Stomach (tissue), 9 donors: Measurements from ENCODE around the gene IFIT3. TPM values are rescaled to one million over a fixed set of nuclear protein-coding genes. Genes with fewer than 3 reads are reported as not detected.

Experiments
- DNase-seq, 2 donors: peaks; one replicate each; pipeline versions ENCODE4 v3.0.0 to v3.0.0-alpha.2; 2013 to 2019
- H3K27ac ChIP-seq, 5 donors: fragments of 200-600 bp in 4 of 5; sonication (generic) in 4 of 5; one replicate each; pipeline ENCODE4 v1.5.1; 2013 to 2019; ENCODE audit warnings: mild to moderate bottlenecking in 1 of 5, moderate library complexity in 1 of 5
- H3K27me3 ChIP-seq, 3 donors: fragments of 200-600 bp; sonication (generic); one replicate each; pipeline ENCODE4 v1.5.1; 2017 to 2019; ENCODE audit warnings: mixed run types in 1 of 3
- H3K36me3 ChIP-seq, 4 donors: fragments of 200-600 bp; sonication (generic); 1 replicate in 3 of 4; 2 replicates in 1 of 4; pipeline ENCODE4 v1.5.1; 2016 to 2019
- H3K4me1 ChIP-seq, 4 donors: fragments of 200-600 bp; sonication (generic); one replicate each; pipeline ENCODE4 v1.5.1; 2016 to 2019
- H3K4me3 ChIP-seq, 4 donors: fragments of 200-600 bp; sonication (generic) in 3 of 4; one replicate each; pipeline ENCODE4 v1.5.1; 2016 to 2019; ENCODE audit warnings: mild to moderate bottlenecking in 1 of 4
- H3K9me3 ChIP-seq, 4 donors: fragments of 200-600 bp; sonication (generic); one replicate each; pipeline ENCODE4 v1.5.1; 2016 to 2019
- EP300 ChIP-seq: sonication (generic); formaldehyde crosslinking; IDR thresholded peaks from one replicate; pipeline ENCODE4 v1.6.1; 2017; ENCODE audit warnings: antibody characterized with exemption
- POLR2A ChIP-seq, 4 donors: fragments of 450-650 bp; IDR thresholded peaks; one replicate each; pipeline ENCODE4 v1.6.1; 2016; ENCODE audit warnings: antibody characterized with exemption in 4 of 4, control low read depth in 2 of 4, mild to moderate bottlenecking in 1 of 4, moderate library complexity in 1 of 4
- POLR2AphosphoS5 ChIP-seq, 3 donors: sonication (generic); formaldehyde crosslinking; IDR thresholded peaks; one replicate each; pipeline ENCODE4 v1.6.1; 2016; ENCODE audit warnings: antibody characterized with exemption in 3 of 3
- WGBS, 5 donors: extraction: QIAGEN DNeasy Blood & Tissue Kit in 3 of 5; methylation state at CpG; one replicate each; pipeline versions ENCODE4 v1.1.5 to v1.1.7; 2013 to 2018; 5-methylcytosine and 5-hydroxymethylcytosine counted together
- intact Hi-C: fragments of 100-400 bp; cut with DNase I; formaldehyde crosslinking; loops from one replicate; pipeline ENCODE4 v1.15.1; 2023; ENCODE audit warnings: low total_unique reads
- polyA plus RNA-seq, 3 donors: library from polyadenylated mRNA; stranded (reverse); fragments of 200-250 nt; gene quantifications; one replicate each; pipeline ENCODE4 v1.2.3, GENCODE V29; 2013
- total RNA-seq, 5 donors: library from RNA; depleted of rRNA; stranded (reverse); fragments of >200 nt; gene quantifications; one replicate each; pipeline versions ENCODE4 v1.1.0 to v1.2.3, GENCODE V29; 2014 to 2016
- TF ChIP-seq, protein P1 (sequence below), 7 experiments: fragments of 450-650 bp in 4 of 7; fragments of 200-600 bp in 3 of 7; sonication (generic) in 3 of 7; IDR thresholded peaks; one replicate each; pipeline ENCODE4 v1.5.1; 2016 to 2019; ENCODE audit warnings: antibody characterized with exemption in 7 of 7, control low read depth in 2 of 7, mild to moderate bottlenecking in 1 of 7
- donor health status: healthy with polysubstance abuse.
- donor health status: Bipolar disorder and iron deficiency.
- donor health status: healthy.

Gene IFIT3
- total and polyA plus RNA-seq, 8 donors, result 1.3 to 11.4 (median 6.9) TPM

DNA sequence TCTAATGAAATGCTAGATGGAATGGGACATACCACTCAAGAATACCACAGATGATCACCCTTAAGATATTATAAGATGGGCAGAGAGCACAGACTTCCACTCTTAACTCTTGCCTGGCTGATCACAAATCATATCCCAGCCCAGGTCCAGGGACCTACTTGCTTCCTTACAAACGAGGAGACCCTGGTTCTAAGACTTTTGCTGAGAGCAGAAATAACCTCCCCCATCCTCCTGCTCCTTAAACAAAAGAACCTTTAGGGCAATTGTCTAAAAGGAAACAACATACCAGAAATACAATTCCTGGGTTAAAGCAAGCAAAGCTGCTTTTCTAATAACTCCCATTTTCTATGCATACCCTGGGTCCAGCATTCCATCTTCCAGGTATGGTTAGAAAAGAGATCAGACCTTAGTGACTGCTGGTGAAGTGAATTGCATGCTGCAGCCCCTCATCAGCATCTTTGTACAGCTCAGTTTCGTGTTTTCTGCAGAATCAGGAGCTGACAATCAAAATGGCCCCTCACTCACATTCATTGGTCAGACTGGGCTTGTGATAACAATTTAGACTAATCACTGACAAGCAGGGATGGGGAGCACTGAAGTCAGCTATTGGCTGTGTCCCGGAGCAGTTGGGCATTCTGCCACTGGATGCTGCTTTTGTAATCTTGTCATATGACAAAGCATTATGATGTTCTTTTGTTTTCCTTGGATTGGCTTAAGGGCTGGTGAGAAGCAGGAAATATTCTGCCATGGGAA, 14.6 kb downstream of the IFIT3 start:
- DNase-seq, result peak in 1 of 2 donors; percentile 72
- 74 to 89% (median 81%) methylated on average over 3 of the region's 3 CpGs for WGBS, 5 donors
- H3K4me3 ChIP-seq, result no peak overlapping the region
- no peaks in the 10 kb centered on the region for H3K9me3 ChIP-seq
- intact Hi-C loops, result no loop called here
- H3K36me3 ChIP-seq, result peaks cover 11 to 36% (median 26%) of the 10 kb centered on the region in 4 donors
- H3K27ac ChIP-seq, result no peak overlapping the region
- TF ChIP-seq EP300 (no peak), POLR2AphosphoS5 (IDR thresholded peaks at IDR 0.05) (no peak), POLR2A (IDR thresholded peaks at IDR 0.05) (no peak)
- TF ChIP-seq, protein P1, sequence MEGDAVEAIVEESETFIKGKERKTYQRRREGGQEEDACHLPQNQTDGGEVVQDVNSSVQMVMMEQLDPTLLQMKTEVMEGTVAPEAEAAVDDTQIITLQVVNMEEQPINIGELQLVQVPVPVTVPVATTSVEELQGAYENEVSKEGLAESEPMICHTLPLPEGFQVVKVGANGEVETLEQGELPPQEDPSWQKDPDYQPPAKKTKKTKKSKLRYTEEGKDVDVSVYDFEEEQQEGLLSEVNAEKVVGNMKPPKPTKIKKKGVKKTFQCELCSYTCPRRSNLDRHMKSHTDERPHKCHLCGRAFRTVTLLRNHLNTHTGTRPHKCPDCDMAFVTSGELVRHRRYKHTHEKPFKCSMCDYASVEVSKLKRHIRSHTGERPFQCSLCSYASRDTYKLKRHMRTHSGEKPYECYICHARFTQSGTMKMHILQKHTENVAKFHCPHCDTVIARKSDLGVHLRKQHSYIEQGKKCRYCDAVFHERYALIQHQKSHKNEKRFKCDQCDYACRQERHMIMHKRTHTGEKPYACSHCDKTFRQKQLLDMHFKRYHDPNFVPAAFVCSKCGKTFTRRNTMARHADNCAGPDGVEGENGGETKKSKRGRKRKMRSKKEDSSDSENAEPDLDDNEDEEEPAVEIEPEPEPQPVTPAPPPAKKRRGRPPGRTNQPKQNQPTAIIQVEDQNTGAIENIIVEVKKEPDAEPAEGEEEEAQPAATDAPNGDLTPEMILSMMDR (IDR thresholded peaks at IDR 0.05), result no peak
- no peaks in the 10 kb centered on the region for H3K27me3 ChIP-seq
- peaks cover 0 to 8% (median 4%) of the 10 kb centered on the region in 4 donors for H3K4me1 ChIP-seq

GRCh38 chr10:89343089-89343767, 15.4 kb downstream of the IFIT3 start:
- TF ChIP-seq, protein P1 (IDR thresholded peaks at IDR 0.05), result no peak
- no peak for TF ChIP-seq EP300
- TF ChIP-seq POLR2A (IDR thresholded peaks at IDR 0.05), result no peak
- no peak for TF ChIP-seq POLR2AphosphoS5 (IDR thresholded peaks at IDR 0.05)
- no peak for DNase-seq
- H3K27ac ChIP-seq, result no peak overlapping the region
- no peaks in the 10 kb centered on the region for H3K27me3 ChIP-seq
- no peaks in the 10 kb centered on the region for H3K9me3 ChIP-seq
- no peak overlapping the region for H3K4me3 ChIP-seq
- 88 to 96% (median 91%) methylated on average over 5 of the region's 5 CpGs for WGBS, 5 donors
- H3K4me1 ChIP-seq, result peaks cover 0 to 8% (median 4%) of the 10 kb centered on the region in 4 donors
- peaks cover 11 to 28% (median 22%) of the 10 kb centered on the region in 4 donors for H3K36me3 ChIP-seq
- intact Hi-C loops, result no loop called here

DNA sequence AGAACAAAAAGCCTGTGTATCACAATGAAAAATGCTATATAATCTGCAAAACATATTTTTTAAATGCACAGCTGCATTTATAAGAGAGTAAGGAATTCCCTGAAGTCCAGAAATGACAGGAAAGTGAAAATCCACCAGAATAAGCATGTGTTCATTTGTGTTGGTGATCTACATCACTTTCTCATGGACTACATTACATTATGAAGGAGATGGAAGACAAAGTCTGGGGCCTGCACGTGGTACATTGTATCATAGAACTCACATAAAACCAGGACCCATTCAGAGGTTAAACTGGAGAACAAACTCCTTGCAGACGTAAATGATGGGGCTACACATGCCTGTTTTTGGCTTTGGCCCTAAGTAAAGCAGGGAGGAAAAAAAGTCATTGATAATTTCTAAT, 16.4 kb downstream of the IFIT3 start:
- H3K4me1 ChIP-seq, result peaks cover 0 to 8% (median 4%) of the 10 kb centered on the region in 4 donors
- peaks cover 3 to 18% (median 13%) of the 10 kb centered on the region in 4 donors for H3K36me3 ChIP-seq
- no peak overlapping the region for H3K27ac ChIP-seq
- no peaks in the 10 kb centered on the region for H3K27me3 ChIP-seq
- 34 to 63% (median 47%) methylated on average over 2 of the region's 2 CpGs for WGBS, 5 donors
- intact Hi-C loops, result no loop called here
- no peak for DNase-seq
- no peak overlapping the region for H3K4me3 ChIP-seq
- no peaks in the 10 kb centered on the region for H3K9me3 ChIP-seq
- no peak for TF ChIP-seq POLR2AphosphoS5 (IDR thresholded peaks at IDR 0.05)
- no peak for TF ChIP-seq POLR2A (IDR thresholded peaks at IDR 0.05)
- TF ChIP-seq, protein P1 (IDR thresholded peaks at IDR 0.05), result no peak
- TF ChIP-seq EP300, result no peak

DNA sequence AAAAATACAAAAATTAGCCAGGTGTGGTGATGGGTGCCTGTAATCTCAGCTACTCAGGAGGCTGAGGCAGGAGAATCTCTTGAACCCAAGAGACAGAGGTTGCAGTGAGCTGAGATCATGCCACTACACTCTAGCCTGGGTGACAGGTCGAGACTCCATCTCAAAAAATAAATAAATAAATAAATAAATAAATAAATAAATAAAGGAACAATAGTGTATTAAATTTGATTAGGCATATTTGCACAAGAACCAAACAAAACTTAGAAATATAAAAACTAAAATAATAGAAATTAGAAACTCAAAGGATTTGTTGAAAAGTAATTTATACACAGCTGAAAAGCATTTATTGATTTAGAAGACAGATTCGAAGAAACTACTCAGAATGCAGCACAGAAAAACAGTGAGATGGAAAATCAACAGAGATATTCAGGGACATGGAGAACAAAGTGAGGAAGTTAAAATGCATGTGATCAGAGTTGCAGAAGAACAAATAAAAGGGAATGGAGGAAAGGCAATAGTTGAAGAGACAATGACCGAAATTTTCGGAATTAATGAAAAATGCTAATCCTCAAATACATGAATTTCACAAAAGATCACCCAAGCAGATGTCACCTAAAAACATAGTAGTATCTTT, 17.7 kb downstream of the IFIT3 start:
- H3K4me3 ChIP-seq, result no peak overlapping the region
- intact Hi-C loops, result no loop called here
- no peaks in the 10 kb centered on the region for H3K9me3 ChIP-seq
- no peak for DNase-seq
- no peak overlapping the region for H3K27ac ChIP-seq
- peaks cover 0 to 6% (median 3%) of the 10 kb centered on the region in 4 donors for H3K36me3 ChIP-seq
- 92 to 96% (median 93%) methylated on average over 4 of the region's 4 CpGs for WGBS, 5 donors
- peaks cover 3 to 15% (median 9%) of the 10 kb centered on the region in 4 donors for H3K4me1 ChIP-seq
- no peaks in the 10 kb centered on the region for H3K27me3 ChIP-seq
- TF ChIP-seq, protein P1 (IDR thresholded peaks at IDR 0.05), result no peak
- no peak for TF ChIP-seq EP300
- TF ChIP-seq POLR2A (IDR thresholded peaks at IDR 0.05), result no peak
- TF ChIP-seq POLR2AphosphoS5 (IDR thresholded peaks at IDR 0.05), result no peak
